ENCODE data around the gene C4A.
"Not testable (repeated sequence)": the region's sequence is repeated elsewhere in the genome, so short reads cannot be mapped to it uniquely, and the experiment has no call there.

DNA sequence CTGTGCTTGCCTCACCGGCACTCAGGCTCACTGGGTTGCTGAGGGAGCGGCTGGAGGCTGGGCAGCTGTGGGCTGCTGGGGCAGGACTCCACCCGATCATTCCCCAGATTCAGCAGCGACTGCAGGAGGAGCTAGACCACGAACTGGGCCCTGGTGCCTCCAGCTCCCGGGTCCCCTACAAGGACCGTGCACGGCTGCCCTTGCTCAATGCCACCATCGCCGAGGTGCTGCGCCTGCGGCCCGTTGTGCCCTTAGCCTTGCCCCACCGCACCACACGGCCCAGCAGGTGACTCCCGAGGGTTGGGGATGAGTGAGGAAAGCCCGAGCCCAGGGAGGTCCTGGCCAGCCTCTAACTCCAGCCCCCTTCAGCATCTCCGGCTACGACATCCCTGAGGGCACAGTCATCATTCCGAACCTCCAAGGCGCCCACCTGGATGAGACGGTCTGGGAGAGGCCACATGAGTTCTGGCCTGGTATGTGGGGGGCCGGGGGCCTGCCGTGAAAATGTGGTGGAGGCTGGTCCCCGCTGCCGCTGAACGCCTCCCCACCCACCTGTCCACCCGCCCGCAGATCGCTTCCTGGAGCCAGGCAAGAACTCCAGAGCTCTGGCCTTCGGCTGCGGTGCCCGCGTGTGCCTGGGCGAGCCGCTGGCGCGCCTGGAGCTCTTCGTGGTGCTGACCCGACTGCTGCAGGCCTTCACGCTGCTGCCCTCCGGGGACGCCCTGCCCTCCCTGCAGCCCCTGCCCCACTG, 58.6 kb downstream of the C4A start:
- not testable (repeated sequence) for TF ChIP-seq TSHZ1 (tag by site-specific recombination; IDR thresholded peaks at IDR 0.05; ENCODE audit: borderline replicate concordance); ZFP37 (tag by site-specific recombination; IDR thresholded peaks at IDR 0.05); ZNF274 (IDR thresholded peaks at IDR 0.05; ENCODE audit: low read length); ZNF274 (tag by site-specific recombination; IDR thresholded peaks at IDR 0.05; ENCODE audit: borderline replicate concordance)

Data from HEK293 (cell line).